PC-3 (cell line): ENCODE results near the gene KSR2. TPM values are rescaled to one million over a fixed set of nuclear protein-coding genes. Genes with fewer than 3 reads are reported as not detected.
A peak's percentile ranks its signal among the peaks of the same experiment; 100 is the strongest.

Experiments used
- ATAC-seq: fragments of 200-7000 bp; cut with Tn5 transposase; 2 replicates; pipeline ENCODE4 v1.9.1; 2020; ENCODE audit warnings: mild to moderate bottlenecking, moderate library complexity
- BruUV-seq: library from RNA; stranded (reverse); fragments of 400-500 nt; replicated peaks from 2 replicates; lab custom pipeline; 2021; lab: Mats Ljungman, UMichigan
- CTCF ChIA-PET: fragments of 300-600 bp; sonication (Branson Sonifier 250); formaldehyde crosslinking; loops from one replicate; lab custom pipeline; 2022; ENCODE audit warnings: antibody characterized with exemption; lab: Charles Lee
- POLR2A ChIA-PET: fragments of 300-600 bp; sonication (Branson Sonifier 250); formaldehyde crosslinking; loops from one replicate; lab custom pipeline; 2022; ENCODE audit warnings: antibody characterized with exemption; ENCODE audit not compliant: unreplicated experiment; lab: Charles Lee
- DNase-seq: peaks from one replicate; pipeline ENCODE4 v3.0.0-alpha.2; 2015
- H2AFZ ChIP-seq: fragments of 300-600 bp; sonication (generic); 2 replicates; pipeline ENCODE4 v1.6.0; 2016; ENCODE audit warnings: antibody characterized with exemption, low read length
- H3F3A ChIP-seq: fragments of 300-600 bp; sonication (generic); one replicate; pipeline ENCODE4 v1.6.0; 2017; ENCODE audit warnings: antibody characterized with exemption, low read length, control low read depth, mild to moderate bottlenecking; ENCODE audit not compliant: unreplicated experiment
- H3K27ac ChIP-seq: fragments of 300-600 bp; sonication (generic); 2 replicates; pipeline ENCODE4 v1.5.1; 2016; ENCODE audit warnings: mild to moderate bottlenecking, low read length
- H3K27me3 ChIP-seq: fragments of 300-600 bp; sonication (generic); 2 replicates; pipeline ENCODE4 v1.6.1; 2016; ENCODE audit warnings: low read length, mixed read lengths
- H3K36me3 ChIP-seq: fragments of 300-600 bp; sonication (generic); 2 replicates; pipeline ENCODE4 v1.6.1; 2016; ENCODE audit warnings: low read depth, mixed run types, low read length, mixed read lengths
- H3K4me1 ChIP-seq: fragments of 300-600 bp; sonication (generic); 2 replicates; pipeline ENCODE4 v1.5.1; 2016; ENCODE audit warnings: low read length; ENCODE audit not compliant: insufficient read depth
- H3K4me2 ChIP-seq: fragments of 300-600 bp; sonication (generic); 2 replicates; pipeline ENCODE4 v1.6.0; 2016; ENCODE audit warnings: low read length
- H3K4me3 ChIP-seq: fragments of 300-600 bp; sonication (generic); 2 replicates; pipeline ENCODE4 v1.5.1; 2016; ENCODE audit warnings: mild to moderate bottlenecking, low read length, mixed read lengths
- H3K79me2 ChIP-seq: fragments of 300-600 bp; sonication (generic); 2 replicates; pipeline ENCODE4 v1.6.1; 2017; ENCODE audit warnings: low read length, mixed read lengths
- H3K9ac ChIP-seq: fragments of 300-600 bp; sonication (generic); 2 replicates; pipeline ENCODE4 v1.6.0; 2016; ENCODE audit warnings: mild to moderate bottlenecking, low read length
- H3K9me2 ChIP-seq: fragments of 300-600 bp; sonication (generic); replicated peaks from 2 replicates; pipeline ENCODE4 v1.6.1; 2016; ENCODE audit warnings: mixed run types, low read length, mixed read lengths
- H3K9me3 ChIP-seq: fragments of 300-600 bp; sonication (generic); 2 replicates; pipeline ENCODE4 v1.6.1; 2016; ENCODE audit warnings: low read length, mixed read lengths
- H4K20me1 ChIP-seq: fragments of 300-600 bp; sonication (generic); 2 replicates; pipeline ENCODE4 v1.6.1; 2016; ENCODE audit warnings: low read length, mixed read lengths
- EZH2 ChIP-seq: fragments of 300-600 bp; sonication (generic); IDR thresholded peaks from one replicate; pipeline ENCODE4 v1.6.1; 2017; ENCODE audit warnings: antibody characterized with exemption, mild to moderate bottlenecking, low read length; ENCODE audit not compliant: unreplicated experiment
- EZH2phosphoT487 ChIP-seq: fragments of 300-600 bp; sonication (generic); IDR thresholded peaks from 2 replicates; pipeline ENCODE4 v1.6.1; 2018; ENCODE audit warnings: mild to moderate bottlenecking, antibody characterized with exemption, low read length, borderline replicate concordance
- intact Hi-C: fragments of 100-400 bp; cut with micrococcal nuclease; formaldehyde crosslinking; loops from 2 replicates; pipeline ENCODE4 v1.9.0; 2023
- total RNA-seq: library from RNA; depleted of rRNA; stranded (reverse); fragments of >200 nt; gene quantifications from 2 replicates; pipeline ENCODE4 v1.2.3, GENCODE V29; 2014
- TF ChIP-seq, protein P1 (sequence below): fragments of 300-600 bp; sonication (generic); conservative IDR thresholded peaks from 2 replicates; pipeline ENCODE4 v1.5.1; 2017; ENCODE audit warnings: antibody characterized with exemption, low read depth, mild to moderate bottlenecking, low read length

KSR2 gene
- total RNA-seq, 1 experiment from 2014 or later, result 0.80 TPM

DNA sequence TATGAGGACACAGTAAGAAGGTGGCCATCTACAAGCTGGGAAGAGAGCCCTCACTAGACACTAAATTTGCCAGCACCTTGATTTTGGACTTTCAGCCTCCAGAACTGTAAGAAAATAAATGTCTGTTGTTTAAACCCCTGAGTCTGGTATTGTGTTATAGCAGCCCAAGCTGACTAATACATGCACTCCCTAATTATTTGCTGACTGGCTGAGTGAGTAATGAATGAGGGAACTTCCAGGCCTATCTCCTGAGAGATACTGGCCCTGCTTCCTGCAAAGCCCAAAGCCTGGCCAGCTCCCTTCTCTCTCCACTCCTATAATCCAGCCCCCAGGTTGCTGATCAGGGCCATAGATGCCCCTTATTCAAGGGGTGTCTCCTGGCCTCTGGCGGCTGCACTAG lies 487.3 kb downstream of the KSR2 start:
- H3K9me3 ChIP-seq, result no peaks in the 10 kb centered on the region
- ATAC-seq, result peak; percentile 70
- H3K9ac ChIP-seq, result no peak overlapping the region
- H3K27me3 ChIP-seq, result no peaks in the 10 kb centered on the region
- H3K27ac ChIP-seq, result no peak overlapping the region
- POLR2A ChIA-PET, result no interaction called here
- H3K79me2 ChIP-seq, result no peaks in the 10 kb centered on the region
- no peaks in the 10 kb centered on the region for H4K20me1 ChIP-seq
- no peaks in the 10 kb centered on the region for H3F3A ChIP-seq
- H3K36me3 ChIP-seq, result no peaks in the 10 kb centered on the region
- no peak for TF ChIP-seq EZH2phosphoT487
- TF ChIP-seq, protein P1, sequence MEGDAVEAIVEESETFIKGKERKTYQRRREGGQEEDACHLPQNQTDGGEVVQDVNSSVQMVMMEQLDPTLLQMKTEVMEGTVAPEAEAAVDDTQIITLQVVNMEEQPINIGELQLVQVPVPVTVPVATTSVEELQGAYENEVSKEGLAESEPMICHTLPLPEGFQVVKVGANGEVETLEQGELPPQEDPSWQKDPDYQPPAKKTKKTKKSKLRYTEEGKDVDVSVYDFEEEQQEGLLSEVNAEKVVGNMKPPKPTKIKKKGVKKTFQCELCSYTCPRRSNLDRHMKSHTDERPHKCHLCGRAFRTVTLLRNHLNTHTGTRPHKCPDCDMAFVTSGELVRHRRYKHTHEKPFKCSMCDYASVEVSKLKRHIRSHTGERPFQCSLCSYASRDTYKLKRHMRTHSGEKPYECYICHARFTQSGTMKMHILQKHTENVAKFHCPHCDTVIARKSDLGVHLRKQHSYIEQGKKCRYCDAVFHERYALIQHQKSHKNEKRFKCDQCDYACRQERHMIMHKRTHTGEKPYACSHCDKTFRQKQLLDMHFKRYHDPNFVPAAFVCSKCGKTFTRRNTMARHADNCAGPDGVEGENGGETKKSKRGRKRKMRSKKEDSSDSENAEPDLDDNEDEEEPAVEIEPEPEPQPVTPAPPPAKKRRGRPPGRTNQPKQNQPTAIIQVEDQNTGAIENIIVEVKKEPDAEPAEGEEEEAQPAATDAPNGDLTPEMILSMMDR, result no peak
- TF ChIP-seq EZH2, result no peak
- DNase-seq, result peak; percentile 61
- H3K9me2 ChIP-seq, result 0 out of 2 replicates have a peak, but pooled peaks cover 4% of the 10 kb centered on the region
- no peak overlapping the region for H3K4me3 ChIP-seq
- intact Hi-C loops, result no loop called here
- no peak overlapping the region for H2AFZ ChIP-seq
- CTCF ChIA-PET, result no interaction called here
- H3K4me1 ChIP-seq, result peaks cover 20% of the 10 kb centered on the region
- no peak overlapping the region for H3K4me2 ChIP-seq
- BruUV-seq, result no TSS peak

GRCh38 chr12:117476341-117476740 lies 492.4 kb downstream of the KSR2 start:
- Histone ChIP-seq H3K36me3 (no peaks in the 10 kb centered on the region), H3K27me3 (no peaks in the 10 kb centered on the region), H3F3A (no peaks in the 10 kb centered on the region), H3K9me3 (no peaks in the 10 kb centered on the region), H3K79me2 (no peaks in the 10 kb centered on the region), H3K27ac (no peak overlapping the region), H3K9ac (no peak overlapping the region), H3K9me2 (0 out of 2 replicates have a peak, but pooled peaks cover 4% of the 10 kb centered on the region), H3K4me1 (0 out of 2 replicates have a peak, but pooled peaks cover 3% of the 10 kb centered on the region), H4K20me1 (no peaks in the 10 kb centered on the region), H2AFZ (no peak overlapping the region), H3K4me3 (no peak overlapping the region), H3K4me2 (no peak overlapping the region)
- no peak for TF ChIP-seq EZH2
- no peak for TF ChIP-seq EZH2phosphoT487
- TF ChIP-seq, protein P1, result no peak
- POLR2A ChIA-PET, result no interaction called here
- ATAC-seq (no peak), DNase-seq (no peak)
- no TSS peak for BruUV-seq
- intact Hi-C loops, result no loop called here
- CTCF ChIA-PET, result no interaction called here

DNA sequence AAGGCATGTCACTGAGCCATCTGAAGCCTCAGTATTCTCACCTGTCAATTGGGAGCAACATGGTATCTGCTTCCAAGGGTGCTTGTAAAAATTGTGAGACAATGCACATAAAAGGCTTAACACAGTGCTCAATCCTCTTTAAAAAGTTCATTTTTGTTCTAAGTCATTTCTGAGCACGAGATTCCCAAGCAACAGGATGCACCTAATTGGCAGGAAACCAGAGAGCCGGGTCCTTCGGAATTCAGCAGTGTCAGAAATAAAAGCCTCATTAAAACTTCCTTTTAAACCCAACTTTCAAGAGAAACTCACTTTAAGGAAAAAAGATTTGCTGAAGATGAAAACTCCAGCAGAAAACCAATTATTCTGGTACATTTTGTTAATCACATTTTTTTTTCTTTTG lies 494.9 kb downstream of the KSR2 start:
- TF ChIP-seq, protein P1, result no peak
- TF ChIP-seq EZH2phosphoT487, result no peak
- TF ChIP-seq EZH2, result no peak
- no peak for DNase-seq
- no TSS peak for BruUV-seq
- Histone ChIP-seq H3K27me3 (no peaks in the 10 kb centered on the region), H3F3A (no peaks in the 10 kb centered on the region), H4K20me1 (no peaks in the 10 kb centered on the region), H3K36me3 (no peaks in the 10 kb centered on the region), H3K9me2 (0 out of 2 replicates have a peak, but pooled peaks cover 4% of the 10 kb centered on the region), H3K9me3 (no peaks in the 10 kb centered on the region), H3K4me1 (no peaks in the 10 kb centered on the region), H3K27ac (no peak overlapping the region), H3K4me3 (no peak overlapping the region), H3K79me2 (no peaks in the 10 kb centered on the region), H3K4me2 (no peak overlapping the region), H3K9ac (no peak overlapping the region), H2AFZ (no peak overlapping the region)
- CTCF ChIA-PET, result no interaction called here
- ATAC-seq, result no peak
- intact Hi-C loops, result no loop called here
- POLR2A ChIA-PET, result no interaction called here
